Dermis blood vessel endothelial cell (primary cell): ENCODE measurements around the gene C1QTNF8. TPM values are rescaled to one million over a fixed set of nuclear protein-coding genes. Genes with fewer than 3 reads are reported as not detected.
A peak's percentile ranks its signal among the peaks of the same experiment; 100 is the strongest.

Experiments used
- DNase-seq: peaks from one replicate; pipeline ENCODE4 v3.0.0; 2010
- total RNA-seq: library from RNA; depleted of rRNA; stranded (reverse); fragments of >200 nt; gene quantifications from 2 replicates; pipeline ENCODE4 v1.2.3, GENCODE V29; 2014

The C1QTNF8 gene
- total RNA-seq, 1 donor from 2014 or later: not detected

DNA sequence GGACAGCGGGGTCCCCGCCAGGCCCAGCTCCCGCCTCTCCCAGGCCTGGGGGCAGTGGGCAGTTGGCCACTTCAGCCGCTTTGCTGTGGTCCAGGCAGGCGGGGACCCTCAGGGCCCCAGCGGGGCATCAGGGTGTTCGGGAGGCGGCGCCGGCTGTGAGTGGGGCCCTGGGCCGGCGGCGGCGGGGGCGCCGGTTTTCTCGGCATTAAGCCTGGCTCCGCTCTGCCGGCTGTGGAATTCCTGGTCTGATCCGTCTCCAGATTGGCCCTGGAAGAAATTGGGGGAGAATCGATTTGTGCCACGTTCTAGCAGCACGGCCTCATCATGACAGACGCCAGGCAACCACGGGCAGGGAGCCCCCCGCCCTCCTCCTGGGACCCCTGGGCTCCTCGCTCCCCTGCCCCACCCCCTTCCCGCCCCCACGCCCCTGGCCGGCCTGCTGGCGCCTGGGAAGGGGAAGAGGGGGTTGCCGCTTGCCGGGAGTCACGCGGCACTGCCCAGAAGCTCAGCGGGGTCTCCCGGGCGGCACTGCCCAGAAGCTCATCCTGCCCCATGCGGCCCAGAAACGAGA is 52.1 kb downstream of the C1QTNF8 start:
- no peak for DNase-seq

DNA sequence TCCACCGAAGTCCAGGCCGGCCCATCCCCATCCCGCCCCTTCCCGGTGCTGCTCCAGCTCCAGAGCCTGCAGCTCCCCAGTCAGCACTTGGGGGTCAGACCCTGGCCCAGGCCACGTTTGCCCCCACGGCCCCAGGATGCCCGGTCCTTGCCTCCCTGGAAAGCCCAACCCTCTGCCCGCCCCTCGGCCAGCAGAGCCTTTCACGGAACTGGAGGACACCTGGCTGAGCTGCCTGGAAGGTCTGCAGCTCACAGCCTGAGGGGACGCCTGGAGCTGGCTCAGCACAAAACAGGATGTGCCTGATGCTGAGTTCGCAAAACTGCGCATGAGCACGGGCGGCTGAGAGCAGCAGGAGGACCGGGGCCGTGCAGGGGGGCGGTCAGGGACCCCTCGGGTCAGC is 53.2 kb downstream of the C1QTNF8 start:
- peak; percentile 13 for DNase-seq

DNA sequence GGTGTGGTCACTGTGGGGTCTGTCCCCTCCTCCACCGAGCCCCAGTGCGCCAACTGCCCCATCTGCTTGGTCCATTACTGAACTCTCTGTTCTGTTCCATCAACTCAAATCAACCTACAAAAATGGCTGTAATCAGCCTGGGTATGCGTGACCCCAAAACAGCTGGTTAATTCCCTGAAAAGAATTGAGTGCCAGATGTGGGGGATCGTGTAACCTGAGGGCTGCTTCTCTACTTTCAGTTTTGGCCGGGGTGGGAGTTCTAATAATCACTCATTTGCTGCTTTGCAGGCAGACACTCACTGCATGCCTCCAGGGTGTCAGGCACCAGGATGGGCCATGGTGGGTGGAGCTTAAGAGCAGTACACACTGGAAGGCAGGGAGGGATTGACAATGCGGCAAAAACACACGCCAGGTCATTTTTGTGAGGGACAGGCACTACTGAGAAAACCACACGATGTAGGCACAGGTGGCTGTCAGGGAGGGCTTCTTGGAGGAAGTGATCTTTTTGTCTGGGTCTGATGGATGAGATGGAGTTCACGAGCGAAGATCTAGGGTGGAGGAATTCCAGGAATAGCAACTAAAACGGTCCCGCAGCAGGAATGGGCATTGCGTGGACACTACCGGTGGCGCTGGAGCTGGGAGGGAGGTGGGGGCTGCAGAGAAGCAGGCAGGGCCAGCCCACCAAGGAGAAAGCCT is 53.8 kb downstream of the C1QTNF8 start:
- no peak for DNase-seq

DNA sequence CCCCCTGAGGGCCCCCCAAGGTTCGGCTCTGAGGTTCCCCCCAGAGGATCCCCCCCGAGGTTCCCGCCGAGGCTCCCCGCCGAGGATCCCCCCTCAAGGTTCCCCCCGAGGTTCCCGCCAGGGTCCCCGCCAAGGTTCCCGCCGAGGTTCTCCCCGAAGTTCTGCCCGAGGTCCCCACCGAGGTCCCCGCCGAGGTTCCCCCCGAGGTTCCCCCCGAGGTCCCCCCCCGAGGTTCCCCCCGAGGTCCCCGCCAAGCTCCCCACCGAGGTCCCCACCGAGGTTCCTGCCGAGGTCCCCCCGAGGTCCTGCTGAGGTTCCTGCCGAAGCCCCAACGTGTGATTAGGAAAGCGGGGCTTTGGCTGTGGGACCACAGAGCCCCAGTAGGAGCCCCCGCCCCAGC is 55.7 kb downstream of the C1QTNF8 start:
- no peak for DNase-seq

DNA sequence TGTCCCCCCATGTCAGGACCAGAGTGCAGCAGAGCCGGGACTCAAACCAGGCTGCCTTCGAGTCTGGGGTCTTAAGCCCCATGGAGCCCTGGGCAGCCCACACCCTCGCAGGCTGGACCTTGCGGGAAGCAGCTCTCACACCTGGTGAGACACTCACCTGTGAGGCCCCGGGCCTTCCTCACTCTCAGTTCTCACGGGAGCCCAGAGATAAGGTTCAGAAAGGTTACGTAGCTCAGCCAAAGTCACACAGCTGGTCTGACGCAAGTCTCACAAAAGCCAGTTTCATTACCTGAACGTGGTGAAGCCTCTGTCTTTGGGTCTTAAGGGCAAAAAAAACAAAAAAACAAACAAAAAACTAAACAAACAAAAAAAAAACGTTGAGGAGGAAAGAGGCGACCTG is 56.3 kb downstream of the C1QTNF8 start:
- no peak for DNase-seq

DNA sequence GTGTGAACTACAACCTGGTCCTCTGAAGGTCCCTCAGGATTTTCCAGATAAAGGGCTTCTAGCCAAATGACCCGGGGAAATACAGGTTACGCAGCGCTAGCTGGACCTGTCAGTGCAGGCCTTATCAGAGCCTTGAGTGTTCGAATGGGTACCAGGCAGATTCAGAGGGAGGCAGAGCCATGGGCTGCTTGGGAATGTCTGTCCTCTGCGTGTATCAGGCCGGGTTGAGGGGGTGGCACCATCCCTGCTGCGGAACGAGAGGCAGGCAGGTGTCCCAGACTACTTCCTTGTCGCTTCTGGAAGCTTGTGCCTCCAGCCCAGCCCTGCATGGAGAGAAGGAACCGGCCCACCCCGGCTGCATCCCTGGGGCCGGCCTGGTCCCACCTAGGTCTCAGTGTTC is 57.1 kb downstream of the C1QTNF8 start:
- no peak for DNase-seq

Other genes starting within 250 kb of the C1QTNF8 start
- gene LMF1, start 125.3 kb downstream of the C1QTNF8 start, total RNA-seq: 14.2 and 14.6 TPM in 2 replicates
- gene SOX8, start 114.5 kb downstream of the C1QTNF8 start, total RNA-seq: 0.33 and 0.85 TPM in 2 replicates
- 0.17 and 1.1 TPM in 2 replicates for gene SSTR5, start 23.5 kb downstream of the C1QTNF8 start, total RNA-seq
- 0.05 and 0.17 TPM in 2 replicates for gene CACNA1H, start 56.9 kb upstream of the C1QTNF8 start, total RNA-seq
- not detected in 2 replicates for gene TPSG1, start 129.0 kb upstream of the C1QTNF8 start, total RNA-seq
- not detected in 2 replicates for gene TPSB2, start 133.9 kb upstream of the C1QTNF8 start, total RNA-seq
- not detected in 2 replicates for gene TPSAB1, start 144.5 kb upstream of the C1QTNF8 start, total RNA-seq
- not detected in 2 replicates for gene TPSD1, start 159.8 kb upstream of the C1QTNF8 start, total RNA-seq
- gene UBE2I, start 213.4 kb upstream of the C1QTNF8 start, total RNA-seq: 58.7 and 77.9 TPM in 2 replicates
- gene BAIAP3, start 237.4 kb upstream of the C1QTNF8 start, total RNA-seq: 1.3 and 1.4 TPM in 2 replicates